ENCODE measurements around the gene GRAMD4.

Gene GRAMD4

DNA sequence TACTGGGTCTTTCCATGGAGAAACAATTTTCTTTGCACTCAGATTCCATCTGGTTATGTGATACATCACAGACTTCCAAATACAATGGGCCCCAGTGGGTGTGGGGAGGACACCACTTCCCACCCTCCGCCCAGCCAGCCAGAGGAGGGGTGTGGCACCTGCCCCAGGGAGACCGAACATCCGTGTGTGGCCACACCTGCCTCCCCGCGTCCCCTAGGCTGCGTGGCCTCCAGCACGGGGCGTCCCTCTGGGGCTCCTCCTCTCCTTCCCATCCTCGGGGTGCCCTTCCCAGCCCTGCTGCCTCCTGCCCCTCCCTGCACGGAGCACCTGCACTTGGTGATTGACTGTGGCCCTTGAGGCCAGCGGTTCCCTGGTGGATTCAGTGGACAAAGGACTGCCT lies 68.8 kb downstream of the GRAMD4 start:
- no peak for DNase-seq (ENCODE audit: low spot score)

DNA sequence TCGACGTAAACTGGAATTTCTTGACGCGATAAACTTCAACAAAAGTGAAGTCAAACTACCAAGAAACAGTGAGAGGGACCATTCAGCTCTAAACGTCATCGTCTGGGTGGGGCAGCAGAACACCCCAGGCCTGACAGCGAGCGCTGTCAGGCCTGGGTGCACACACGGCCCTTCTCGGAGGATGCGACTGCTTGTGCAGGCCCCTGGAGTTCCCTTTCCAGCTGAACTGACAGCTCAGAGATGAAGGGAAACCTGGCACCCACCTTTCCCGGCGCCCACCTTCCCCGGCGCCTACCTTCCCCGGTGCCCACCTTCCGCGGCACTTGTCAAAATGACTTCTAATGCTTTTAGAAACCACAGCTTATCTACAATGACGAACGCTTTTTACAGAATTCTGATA lies 70.0 kb downstream of the GRAMD4 start:
- DNase-seq (ENCODE audit: low spot score) = no peak

DNA sequence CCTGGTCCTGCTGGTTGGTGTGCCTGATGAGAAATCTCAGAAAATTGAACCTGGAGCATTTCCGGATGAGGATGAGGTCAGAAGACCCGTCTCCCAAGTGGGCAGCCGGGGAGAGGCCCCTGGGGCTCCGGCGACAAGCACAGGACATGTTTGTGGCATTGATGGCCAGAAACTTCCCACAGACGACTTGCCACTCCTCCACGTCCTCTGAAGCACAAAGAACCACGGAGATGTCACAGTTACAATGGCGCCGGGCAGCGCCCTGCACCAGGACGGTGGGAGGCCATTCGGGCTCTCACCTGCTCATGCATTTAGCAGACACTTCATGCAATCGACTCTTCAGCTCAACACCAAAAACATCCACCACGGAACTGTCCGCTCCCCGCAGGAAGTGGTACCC lies 71.4 kb downstream of the GRAMD4 start:
- no peak for DNase-seq (ENCODE audit: low spot score)

DNA sequence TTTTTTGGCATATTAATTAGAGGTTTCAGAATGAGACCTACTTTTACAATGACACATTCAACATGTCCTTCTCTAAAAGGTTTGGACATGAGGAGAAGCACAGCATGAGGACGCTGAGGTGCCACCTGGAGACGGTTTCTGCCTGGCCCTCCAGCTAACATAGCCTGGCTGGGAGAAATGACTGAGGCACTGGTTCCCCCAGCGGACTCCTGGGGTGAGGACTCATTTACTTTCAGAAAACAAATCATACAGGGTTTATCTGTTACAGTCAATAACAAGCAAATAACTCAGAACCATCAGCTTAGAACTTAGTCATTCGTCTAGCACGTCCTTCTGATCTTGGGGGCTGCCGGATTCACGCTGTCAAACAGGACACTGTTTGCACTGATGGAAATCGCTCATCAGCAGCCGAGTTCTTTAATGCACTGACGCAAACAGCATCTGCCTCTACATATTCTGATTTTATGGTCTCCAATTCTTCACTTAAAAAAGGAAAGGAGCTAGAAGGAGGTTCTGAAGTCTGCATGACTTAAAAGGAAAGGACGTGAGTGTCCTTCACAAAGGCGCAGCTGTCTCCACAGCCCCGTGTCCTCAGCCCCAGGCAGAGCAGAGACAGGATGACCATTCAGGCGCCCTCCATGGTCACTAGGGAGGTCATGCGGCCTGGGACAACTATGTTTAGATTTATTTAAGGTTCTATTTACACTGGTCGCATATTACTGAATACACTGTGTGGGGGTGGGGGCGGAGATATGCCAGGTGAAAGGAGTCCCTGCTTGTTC lies 73.6 kb downstream of the GRAMD4 start:
- no peak for DNase-seq (ENCODE audit: low spot score)

DNA sequence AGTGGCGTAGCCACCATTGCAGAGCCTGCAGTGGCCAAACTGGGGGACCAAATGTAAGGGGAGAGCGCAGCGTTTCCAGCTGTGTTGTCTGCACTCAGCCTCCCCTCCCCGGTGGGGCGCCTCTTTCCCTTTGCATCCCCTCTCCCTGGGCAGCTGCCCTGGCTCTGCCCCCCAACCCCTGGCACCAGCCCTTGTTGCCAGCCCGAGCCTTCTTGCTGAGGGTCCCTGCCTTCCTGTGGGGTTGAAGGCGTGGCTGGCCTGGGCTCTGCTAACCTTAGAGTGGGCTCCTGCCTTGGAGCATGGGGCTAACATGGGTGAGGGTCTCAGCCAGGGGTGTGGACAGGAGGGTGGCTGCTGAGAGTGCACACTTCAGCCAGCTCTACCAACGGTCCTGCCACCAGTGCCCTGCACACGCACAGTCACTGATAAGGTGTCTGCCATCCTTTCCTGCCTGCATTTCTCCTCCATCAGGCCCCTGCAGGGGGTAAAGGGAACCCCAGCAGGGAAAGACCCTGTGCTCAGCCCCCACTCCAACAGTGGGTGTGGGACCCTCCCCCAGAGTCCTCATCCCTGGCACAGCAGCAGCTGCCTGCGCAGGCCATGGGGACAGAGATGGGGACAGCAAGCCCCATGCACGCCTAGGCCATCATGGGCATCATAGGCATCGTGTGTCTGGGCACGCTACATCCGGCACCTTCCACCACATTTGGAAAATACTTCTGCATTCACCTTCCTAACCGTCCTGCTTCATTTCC lies 74.4 kb downstream of the GRAMD4 start:
- no peak for DNase-seq (ENCODE audit: low spot score)

DNA sequence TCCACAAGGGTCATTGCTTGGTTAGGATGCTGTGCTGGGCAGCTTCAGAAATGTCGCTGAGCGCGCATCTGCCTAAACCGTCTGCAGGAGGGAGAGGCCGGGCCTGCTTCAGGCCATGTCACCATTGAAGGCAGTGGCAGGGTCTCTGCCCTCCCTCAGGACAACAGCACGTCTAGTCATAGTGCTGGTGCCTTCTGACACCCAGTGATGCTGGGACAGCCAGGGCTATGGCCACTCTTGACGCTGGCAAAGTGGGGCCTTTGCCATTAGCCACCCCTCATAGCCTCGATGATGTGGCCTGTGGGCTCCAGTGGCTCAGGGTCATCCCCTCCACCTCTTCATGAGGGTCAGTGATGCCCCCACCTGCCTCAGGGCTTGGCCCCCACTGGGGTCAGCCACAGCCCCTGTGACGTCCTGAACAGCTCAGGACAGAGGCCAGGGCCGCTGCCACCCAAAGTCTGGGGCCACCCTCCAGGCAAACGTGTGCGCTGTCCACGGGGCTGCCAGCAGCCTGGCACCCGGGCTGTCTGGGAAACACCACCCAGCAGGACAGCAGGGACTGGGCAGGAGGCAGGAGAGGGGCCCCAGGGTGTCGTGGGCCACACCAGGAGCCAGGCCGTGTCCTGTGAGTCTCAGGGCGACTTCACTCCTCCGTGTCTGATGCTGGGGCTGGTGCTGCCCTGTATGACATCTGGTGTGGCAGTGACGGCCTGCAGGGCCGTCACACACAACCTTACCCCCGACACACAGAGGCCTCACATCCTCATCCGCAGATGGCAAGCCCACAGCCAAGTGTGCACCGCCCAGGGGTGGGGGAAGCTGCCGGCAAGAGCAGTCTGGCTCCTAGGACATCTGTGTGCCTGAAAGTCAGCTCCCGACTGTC lies 75.4 kb downstream of the GRAMD4 start:
- no peak for DNase-seq (ENCODE audit: low spot score)

DNA sequence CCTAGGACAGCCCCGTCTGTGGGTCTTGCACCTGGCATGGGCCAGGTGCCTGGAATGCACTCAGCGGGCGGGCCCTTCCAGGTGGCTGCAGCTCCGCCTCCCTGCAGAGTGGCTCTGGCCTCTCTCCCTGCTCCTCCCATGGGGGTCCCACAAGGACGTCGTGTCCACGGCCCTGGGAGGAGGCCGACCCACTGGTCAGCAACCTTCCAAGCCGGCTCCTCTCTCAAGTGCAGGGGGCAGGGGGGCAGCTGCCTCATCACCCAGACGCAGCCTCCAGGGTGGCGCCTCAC lies 76.0 kb downstream of the GRAMD4 start:
- DNase-seq (ENCODE audit: low spot score) = no peak

DNA sequence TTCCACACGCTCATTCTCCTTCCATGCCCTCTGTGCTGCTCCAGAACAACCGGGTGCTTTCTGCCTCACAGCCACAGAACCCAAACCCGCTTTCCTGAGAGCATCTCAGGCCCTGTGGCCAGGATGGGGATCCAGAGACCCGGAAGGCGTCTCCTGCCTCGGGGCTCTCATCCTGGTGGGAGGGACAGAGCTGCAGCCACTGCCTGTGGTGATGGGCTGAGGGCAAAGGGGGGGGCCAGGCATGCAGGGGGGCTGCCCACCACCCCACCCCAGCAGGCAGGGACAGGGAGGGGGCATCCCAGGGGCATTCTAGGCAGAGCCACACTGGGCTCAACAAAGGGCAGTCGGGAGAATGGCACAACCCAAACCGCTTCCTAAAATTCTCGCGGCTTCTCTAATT lies 76.4 kb downstream of the GRAMD4 start:
- no peak for DNase-seq (ENCODE audit: low spot score)

DNA sequence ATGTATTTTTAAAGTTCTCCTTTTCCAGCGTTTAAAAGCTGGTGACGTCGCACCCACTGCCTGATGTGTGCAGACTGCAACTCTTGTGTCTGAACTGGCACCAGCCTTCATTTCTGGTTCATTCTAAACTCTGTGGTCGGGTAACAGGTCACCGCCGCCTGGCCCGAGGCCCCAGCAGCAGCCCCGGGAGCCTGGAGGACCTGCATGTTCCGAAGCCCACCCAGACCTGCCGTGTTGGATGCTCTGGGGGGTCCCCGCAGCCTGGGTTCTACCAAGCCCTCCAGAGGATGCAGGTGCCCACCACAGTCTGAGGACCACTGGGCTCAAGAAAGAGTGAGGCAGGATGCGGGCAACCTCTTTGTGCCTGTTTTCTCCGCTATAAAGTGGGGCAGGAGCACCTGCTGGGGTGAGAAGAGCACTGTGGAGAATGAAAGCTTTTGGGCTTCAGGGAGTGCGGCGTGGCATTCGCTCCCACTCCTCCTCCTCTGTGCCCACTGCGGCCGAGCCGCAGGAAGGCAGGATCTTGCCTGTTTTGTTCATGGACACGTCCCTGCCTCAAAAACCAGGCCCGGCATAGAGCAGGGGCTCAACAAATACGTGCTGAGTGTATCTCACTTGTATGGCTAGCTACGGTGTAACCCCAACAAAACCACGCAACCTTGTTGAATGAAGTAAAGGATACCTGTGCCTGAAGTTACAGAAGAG lies 77.8 kb downstream of the GRAMD4 start:
- DNase-seq (ENCODE audit: low spot score) = no peak

DNA sequence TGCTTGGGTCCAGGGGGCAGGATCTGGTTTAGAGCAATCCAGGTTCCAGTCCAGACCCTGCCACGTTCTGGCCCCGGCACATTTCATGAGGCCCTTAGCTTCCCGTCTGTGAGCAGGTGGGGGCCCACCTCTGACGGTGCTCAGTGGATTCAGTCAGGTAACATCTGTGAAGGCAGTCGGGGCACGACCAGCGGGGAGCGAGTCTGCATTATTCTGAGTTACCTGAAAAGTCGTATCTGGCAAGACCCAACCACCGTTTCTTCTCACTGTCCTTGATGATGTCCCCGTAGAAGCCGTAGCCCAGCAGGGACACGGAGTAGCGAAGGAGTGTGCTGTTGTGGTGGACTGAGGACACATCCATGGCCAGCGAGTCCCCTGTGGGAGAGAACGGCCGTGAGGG lies 78.9 kb downstream of the GRAMD4 start:
- DNase-seq (ENCODE audit: low spot score) = no peak

DNA sequence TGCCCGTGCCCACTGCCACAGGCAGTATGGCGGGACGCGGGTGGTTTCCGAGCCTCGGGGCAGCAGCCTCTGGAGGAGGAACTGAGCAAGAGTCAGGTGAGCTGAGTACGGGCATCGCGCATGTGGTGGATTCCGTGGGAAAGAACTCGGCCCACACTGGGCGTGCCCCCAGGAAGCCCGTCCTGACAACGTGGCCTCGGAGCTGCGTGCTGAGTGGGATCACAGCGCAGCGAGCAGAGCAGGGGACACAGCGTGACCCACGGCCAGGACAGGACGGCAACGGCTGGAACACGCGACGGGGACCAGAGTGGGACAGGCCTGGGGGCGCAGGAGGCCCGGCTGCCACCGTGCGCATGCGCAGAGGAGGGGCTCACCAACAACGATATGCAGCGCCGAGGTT lies 81.1 kb downstream of the GRAMD4 start:
- DNase-seq (ENCODE audit: low spot score) = no peak

DNA sequence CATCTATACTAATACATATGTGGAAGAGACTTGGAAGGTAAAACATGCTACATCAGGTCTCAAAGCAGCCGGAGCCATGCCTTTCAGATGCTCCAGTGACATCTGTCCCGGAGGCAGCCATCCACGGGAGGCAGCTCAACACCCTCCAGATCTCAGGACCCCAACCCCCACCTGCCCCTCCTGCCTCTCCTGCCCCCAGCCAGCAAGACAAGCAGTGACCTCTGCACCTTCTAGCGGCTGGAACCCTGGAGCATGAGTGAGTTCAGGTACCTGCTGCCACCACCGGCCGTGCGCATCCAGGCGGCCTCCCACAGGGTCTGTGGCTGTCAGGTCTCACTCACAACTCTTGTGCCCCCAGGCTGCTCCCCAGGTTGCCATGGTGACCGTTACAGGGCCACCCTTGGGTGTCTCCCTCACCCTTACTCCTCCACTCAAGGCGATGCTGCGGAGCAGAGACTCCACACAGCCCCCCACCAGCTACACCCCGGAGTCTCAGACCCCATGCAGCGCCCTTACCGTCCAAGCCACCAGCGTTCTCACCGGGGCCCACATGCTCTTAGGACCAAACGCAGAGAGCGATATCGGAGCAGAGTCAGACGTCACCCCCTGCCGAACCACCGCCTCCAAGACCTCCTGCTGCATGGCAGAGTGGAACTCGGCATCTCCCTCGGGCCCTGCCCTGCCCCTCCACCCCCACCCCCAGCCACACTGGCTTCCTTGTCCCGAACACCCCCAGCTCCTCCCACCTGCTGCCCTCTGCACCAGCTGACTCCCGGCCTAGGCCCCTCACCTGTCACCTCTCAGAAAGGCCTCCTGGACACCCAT lies 83.2 kb downstream of the GRAMD4 start:
- no peak for DNase-seq (ENCODE audit: low spot score)

DNA sequence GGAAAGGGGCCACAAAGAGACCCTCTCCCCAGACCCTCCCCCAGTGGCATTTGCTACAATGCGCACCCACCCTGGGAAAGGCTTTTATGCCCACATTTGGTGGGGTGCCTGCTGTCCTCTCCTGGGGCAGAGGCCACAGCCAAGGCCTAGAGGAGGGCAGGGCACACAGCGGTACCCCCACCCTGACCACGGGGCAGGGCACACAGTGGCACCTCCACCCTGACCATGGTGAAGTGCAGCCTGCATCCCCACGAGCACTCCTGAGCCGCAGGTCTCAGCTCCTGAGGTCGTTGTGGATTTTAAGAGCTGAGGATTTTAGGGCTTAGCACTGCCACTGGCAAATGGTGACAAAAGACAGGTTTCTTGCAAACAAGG lies 83.8 kb downstream of the GRAMD4 start:
- no peak for DNase-seq (ENCODE audit: low spot score)

DNA sequence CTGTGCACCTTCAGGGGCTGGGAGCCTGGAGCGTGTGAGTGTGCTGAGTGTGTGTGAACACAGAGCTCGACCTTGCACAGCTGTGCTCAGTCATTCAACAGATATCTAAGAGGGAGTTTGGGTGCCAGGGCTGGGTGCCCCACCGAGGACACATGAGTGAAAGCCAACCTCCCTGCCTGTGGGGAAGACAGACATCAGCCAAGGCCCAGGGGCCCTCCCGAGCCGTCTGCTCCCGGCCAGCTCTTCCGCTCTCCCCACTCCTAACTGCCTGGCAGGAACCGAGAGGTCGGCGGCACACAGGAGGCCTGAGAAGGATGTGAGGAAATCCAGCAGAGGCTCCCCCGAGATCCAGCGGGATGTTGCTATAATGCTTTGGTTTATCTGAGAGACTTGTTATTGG lies 85.9 kb downstream of the GRAMD4 start:
- no peak for DNase-seq (ENCODE audit: low spot score)

DNA sequence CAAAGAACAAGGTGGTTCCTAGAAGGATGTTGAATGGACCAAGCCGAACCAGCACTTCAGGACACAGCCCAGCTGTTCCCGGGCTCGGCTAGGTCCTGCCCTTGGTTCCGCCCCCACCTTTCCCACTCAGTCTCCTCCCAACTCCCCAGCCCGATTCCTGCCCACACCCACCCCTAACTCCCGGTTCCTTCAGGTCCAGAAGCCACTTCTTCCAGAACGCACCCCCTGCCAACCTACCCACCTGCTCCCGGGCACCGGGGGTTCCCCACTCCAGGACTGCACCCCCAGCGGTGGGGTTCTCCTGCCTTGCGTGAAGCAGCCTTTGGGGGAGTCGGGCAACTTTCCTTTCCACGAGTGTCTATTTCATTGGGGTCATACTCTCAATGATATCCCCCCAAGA lies 87.1 kb downstream of the GRAMD4 start:
- no peak for DNase-seq (ENCODE audit: low spot score)

DNA sequence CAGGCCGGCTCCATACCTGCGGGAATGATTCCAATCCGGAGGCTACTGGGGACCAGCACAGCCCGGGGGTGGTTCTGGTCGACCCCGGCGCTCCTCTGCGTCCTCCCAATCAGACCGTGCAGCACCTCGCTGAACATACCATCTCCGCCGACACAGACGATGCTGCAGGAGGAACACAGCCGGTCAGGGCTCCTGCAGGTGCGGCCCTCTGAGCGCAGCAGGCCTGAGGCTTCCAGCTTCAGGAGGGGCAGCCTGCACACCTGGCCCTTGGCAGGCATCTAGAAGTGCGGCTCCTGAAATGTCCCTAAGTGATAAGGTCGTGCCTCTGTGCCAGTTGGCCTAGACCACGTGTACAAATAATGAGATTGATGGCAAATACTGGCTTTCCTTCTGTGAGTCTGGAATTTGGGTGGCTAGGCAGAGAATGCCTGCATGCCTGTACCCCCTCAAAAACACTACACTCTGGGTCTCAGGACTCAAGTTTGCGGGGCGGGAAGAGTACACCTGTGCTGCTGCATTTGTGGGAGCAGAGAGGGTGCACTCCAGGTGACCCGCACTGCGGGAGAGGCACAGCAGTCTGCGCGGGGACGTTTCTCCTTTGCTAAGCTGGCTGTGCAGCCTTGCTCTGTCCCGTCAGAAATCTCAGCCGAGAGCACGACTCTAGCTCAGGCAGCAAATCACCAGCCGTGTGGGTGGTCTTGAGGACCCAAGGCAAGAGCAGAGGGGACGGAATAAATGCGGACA lies 87.8 kb downstream of the GRAMD4 start:
- no peak for DNase-seq (ENCODE audit: low spot score)

DNA sequence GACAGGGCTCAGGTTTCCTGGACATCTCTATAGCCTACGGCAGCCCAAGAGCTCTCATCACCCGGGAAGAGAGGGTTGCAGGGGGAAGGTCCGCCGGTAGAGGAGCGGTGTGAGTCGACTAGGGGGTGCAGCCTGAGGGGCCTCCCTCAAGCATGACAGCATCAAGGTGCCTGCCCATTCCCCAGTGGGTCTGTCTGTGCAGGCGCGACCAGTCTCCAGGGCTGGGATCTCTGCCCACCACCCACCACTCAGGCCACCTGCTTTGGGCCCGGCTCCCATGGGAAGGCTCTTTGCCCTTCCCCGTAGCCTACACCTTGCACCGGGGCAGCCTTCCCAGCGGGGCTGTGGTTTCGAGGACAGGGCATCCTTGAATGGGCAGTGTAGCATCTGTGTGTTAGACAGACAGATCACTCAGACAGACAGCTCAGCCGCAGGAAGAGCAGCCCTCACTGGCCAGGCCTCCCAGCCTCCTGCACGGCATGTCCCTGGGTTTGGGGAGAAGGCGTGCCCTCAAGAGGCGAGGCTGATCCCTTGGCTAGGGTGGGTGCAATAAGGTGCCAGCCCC lies 88.7 kb downstream of the GRAMD4 start:
- no peak for DNase-seq (ENCODE audit: low spot score)

DNA sequence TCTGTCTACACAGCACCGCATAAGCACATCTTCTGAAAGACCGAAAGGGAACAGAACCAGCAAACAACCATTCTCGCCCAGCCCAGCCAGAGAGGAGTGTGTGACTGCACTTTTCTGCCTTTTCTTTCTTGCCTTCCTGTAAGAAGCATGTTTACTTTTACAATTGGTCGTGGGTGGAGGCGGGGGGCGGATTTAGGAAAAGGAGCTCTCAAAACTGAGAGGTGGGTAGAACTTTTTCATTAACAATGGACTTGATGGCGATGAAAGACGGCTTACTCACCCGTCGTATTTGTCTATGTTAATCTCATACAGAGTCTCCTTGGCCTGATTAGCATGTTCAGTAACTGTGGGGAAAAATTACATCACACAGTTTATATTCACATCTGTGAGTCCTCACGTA lies 90.6 kb downstream of the GRAMD4 start:
- no peak for DNase-seq (ENCODE audit: low spot score)

DNA sequence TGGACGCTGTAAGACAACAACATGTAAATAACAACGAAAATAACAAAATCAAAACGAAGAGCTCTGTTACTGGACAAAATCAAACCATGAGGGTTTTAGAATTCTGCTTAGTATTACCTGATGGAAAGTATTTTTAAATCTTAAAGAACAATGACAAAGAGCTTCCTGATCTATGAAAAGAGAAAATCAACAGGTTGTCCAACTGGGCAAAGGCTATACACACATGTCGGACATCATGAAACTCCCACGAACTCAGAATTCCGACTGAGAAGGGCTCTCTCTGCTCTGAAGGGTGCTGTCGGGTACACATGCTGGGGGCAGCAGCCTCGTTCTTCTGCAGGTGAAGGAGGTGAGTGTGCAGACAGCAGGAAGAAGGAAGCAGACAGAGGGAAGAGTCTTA lies 92.1 kb downstream of the GRAMD4 start:
- no peak for DNase-seq (ENCODE audit: low spot score)

DNA sequence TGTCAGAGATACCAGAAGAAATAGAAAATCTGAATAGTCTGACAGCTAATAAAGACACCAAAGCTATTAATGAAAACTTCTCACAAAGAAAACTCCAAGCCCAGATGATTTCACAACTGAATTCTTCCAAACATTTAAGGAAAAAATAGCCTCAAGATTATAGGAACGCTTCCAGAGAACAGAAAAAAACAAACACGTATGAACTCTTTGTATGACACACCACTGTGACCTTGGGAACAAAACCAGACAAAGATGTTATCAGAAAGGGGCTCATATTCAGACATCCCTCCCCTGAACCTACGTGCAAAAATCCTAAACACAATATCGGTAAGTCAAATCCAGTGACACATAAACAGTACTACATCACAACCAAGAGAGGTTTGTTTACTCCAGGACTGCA lies 94.4 kb downstream of the GRAMD4 start:
- DNase-seq (ENCODE audit: low spot score) = no peak

Measured in AG08396 (cell line).